NT2/D1 (cell line): Measurements from ENCODE around the gene GMDS.

Experiments
- DNase-seq: peaks from one replicate; pipeline ENCODE4 v3.0.0-alpha.2; 2011; ENCODE audit warnings: low read depth, low spot score
- H3K27me3 ChIP-seq: 2 replicates; pipeline ENCODE4 v1.6.0; 2011; ENCODE audit warnings: mild to moderate bottlenecking; ENCODE audit not compliant: insufficient read length, insufficient read depth
- H3K36me3 ChIP-seq: 2 replicates; pipeline ENCODE4 v1.6.1; 2011; ENCODE audit warnings: mild to moderate bottlenecking, low read length, mixed read lengths; ENCODE audit not compliant: insufficient read depth, insufficient read length
- H3K4me1 ChIP-seq: 2 replicates; pipeline ENCODE4 v1.5.1; 2011; ENCODE audit not compliant: insufficient read depth, insufficient read length
- H3K4me3 ChIP-seq: 2 replicates; pipeline ENCODE4 v1.5.1; 2011; ENCODE audit warnings: low read depth; ENCODE audit not compliant: insufficient read length
- H3K9ac ChIP-seq: 2 replicates; pipeline ENCODE4 v1.6.0; 2011; ENCODE audit warnings: low read depth; ENCODE audit not compliant: insufficient read length
- H3K9me3 ChIP-seq: 2 replicates; pipeline ENCODE4 v1.5.1; 2011; ENCODE audit warnings: mild to moderate bottlenecking, low read length; ENCODE audit not compliant: insufficient read depth
- SUZ12 ChIP-seq: IDR thresholded peaks from 2 replicates; pipeline ENCODE4 v1.6.1; 2011; ENCODE audit not compliant: insufficient read length, insufficient read depth; ENCODE audit errors: extremely low read depth
- YY1 ChIP-seq: IDR thresholded peaks from 2 replicates; pipeline ENCODE4 v1.6.1; 2011; ENCODE audit not compliant: insufficient read length, insufficient read depth
- ZNF274 ChIP-seq: IDR thresholded peaks from 2 replicates; pipeline ENCODE4 v1.6.1; 2011; ENCODE audit warnings: mild to moderate bottlenecking, low read depth, low read length

The GMDS gene

GRCh38 chr6:1869308-1869707 is 376.1 kb downstream of the GMDS start:
- Histone ChIP-seq H3K4me3 (no peak overlapping the region), H3K4me1 (peaks cover 6% of the 10 kb centered on the region), H3K36me3 (no peaks in the 10 kb centered on the region), H3K9ac (no peak overlapping the region), H3K27me3 (no peaks in the 10 kb centered on the region), H3K9me3 (no peaks in the 10 kb centered on the region)
- no peak for DNase-seq
- TF ChIP-seq SUZ12 (no peak), YY1 (no peak), ZNF274 (no peak)

GRCh38 chr6:1868561-1869261 is 376.7 kb downstream of the GMDS start:
- no peak for TF ChIP-seq YY1
- TF ChIP-seq ZNF274: no peak
- TF ChIP-seq SUZ12: no peak
- H3K9ac ChIP-seq: no peak overlapping the region
- H3K9me3 ChIP-seq: no peaks in the 10 kb centered on the region
- H3K36me3 ChIP-seq: no peaks in the 10 kb centered on the region
- H3K4me1 ChIP-seq: peaks cover 6% of the 10 kb centered on the region
- H3K27me3 ChIP-seq: no peaks in the 10 kb centered on the region
- no peak for DNase-seq
- no peak overlapping the region for H3K4me3 ChIP-seq

- no peak for DNase-seq
- no peaks in the 10 kb centered on the region for H3K9me3 ChIP-seq
- no peak overlapping the region for H3K9ac ChIP-seq
Observed at GRCh38 chr6:1867197-1867596, 378.2 kb downstream of the GMDS start.

GRCh38 chr6:1865585-1865984 is 379.8 kb downstream of the GMDS start:
- no peak for DNase-seq
- TF ChIP-seq SUZ12 (no peak), YY1 (no peak)
- Histone ChIP-seq H3K4me3 (no peak overlapping the region), H3K4me1 (peaks cover 6% of the 10 kb centered on the region), H3K9ac (no peak overlapping the region), H3K9me3 (no peaks in the 10 kb centered on the region), H3K27me3 (no peaks in the 10 kb centered on the region), H3K36me3 (no peaks in the 10 kb centered on the region)

More at GRCh38 chr6:1867197-1867596, 378.2 kb downstream of the GMDS start:
- H3K36me3 ChIP-seq: no peaks in the 10 kb centered on the region
- no peak for TF ChIP-seq SUZ12
- TF ChIP-seq ZNF274: no peak
- TF ChIP-seq YY1: no peak
- peaks cover 6% of the 10 kb centered on the region for H3K4me1 ChIP-seq
- H3K27me3 ChIP-seq: no peaks in the 10 kb centered on the region
- H3K4me3 ChIP-seq: no peak overlapping the region

GRCh38 chr6:1864496-1864895 is 380.9 kb downstream of the GMDS start:
- no peak for DNase-seq
- TF ChIP-seq ZNF274 (no peak), SUZ12 (no peak), YY1 (no peak)
- H3K9ac ChIP-seq: no peak overlapping the region

GRCh38 chr6:1862411-1862810 is 383.0 kb downstream of the GMDS start:
- Histone ChIP-seq H3K27me3 (no peaks in the 10 kb centered on the region), H3K4me3 (no peak overlapping the region), H3K36me3 (no peaks in the 10 kb centered on the region), H3K9ac (no peak overlapping the region), H3K9me3 (no peaks in the 10 kb centered on the region), H3K4me1 (no peaks in the 10 kb centered on the region)
- TF ChIP-seq ZNF274 (no peak), YY1 (no peak), SUZ12 (no peak)
- DNase-seq: no peak

More at GRCh38 chr6:1864496-1864895, 380.9 kb downstream of the GMDS start:
- no peaks in the 10 kb centered on the region for H3K27me3 ChIP-seq
- no peak overlapping the region for H3K4me3 ChIP-seq
- no peaks in the 10 kb centered on the region for H3K4me1 ChIP-seq
- H3K9me3 ChIP-seq: no peaks in the 10 kb centered on the region
- H3K36me3 ChIP-seq: no peaks in the 10 kb centered on the region

GRCh38 chr6:1860756-1861348 is 384.6 kb downstream of the GMDS start:
- Histone ChIP-seq H3K9ac (no peak overlapping the region), H3K4me3 (no peak overlapping the region), H3K4me1 (no peaks in the 10 kb centered on the region), H3K9me3 (no peaks in the 10 kb centered on the region), H3K36me3 (no peaks in the 10 kb centered on the region), H3K27me3 (no peaks in the 10 kb centered on the region)
- TF ChIP-seq SUZ12 (no peak), YY1 (no peak), ZNF274 (no peak)
- no peak for DNase-seq
